ENCODE results near the gene IFT52.

DNA sequence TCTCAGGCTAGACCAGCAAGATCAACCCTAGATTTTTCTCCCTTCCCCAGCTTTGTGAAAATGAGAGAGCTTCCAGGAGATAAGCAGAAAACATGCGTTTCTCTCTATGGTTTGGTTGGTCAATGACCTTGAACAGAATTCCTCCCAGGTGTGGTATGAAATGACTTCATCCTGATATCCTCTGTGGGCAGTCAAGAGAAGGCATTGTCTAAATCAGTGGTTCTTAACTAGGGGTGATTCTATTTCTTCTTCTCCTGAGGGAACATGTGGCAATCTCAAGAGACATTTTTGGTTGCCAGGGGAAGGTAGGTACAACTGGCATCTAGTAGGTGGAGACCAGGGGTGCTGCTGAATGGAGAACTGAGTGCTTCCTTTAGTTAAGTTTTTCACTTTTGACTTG lies 12.4 kb downstream of the IFT52 start:
- TF ChIP-seq, protein P1, sequence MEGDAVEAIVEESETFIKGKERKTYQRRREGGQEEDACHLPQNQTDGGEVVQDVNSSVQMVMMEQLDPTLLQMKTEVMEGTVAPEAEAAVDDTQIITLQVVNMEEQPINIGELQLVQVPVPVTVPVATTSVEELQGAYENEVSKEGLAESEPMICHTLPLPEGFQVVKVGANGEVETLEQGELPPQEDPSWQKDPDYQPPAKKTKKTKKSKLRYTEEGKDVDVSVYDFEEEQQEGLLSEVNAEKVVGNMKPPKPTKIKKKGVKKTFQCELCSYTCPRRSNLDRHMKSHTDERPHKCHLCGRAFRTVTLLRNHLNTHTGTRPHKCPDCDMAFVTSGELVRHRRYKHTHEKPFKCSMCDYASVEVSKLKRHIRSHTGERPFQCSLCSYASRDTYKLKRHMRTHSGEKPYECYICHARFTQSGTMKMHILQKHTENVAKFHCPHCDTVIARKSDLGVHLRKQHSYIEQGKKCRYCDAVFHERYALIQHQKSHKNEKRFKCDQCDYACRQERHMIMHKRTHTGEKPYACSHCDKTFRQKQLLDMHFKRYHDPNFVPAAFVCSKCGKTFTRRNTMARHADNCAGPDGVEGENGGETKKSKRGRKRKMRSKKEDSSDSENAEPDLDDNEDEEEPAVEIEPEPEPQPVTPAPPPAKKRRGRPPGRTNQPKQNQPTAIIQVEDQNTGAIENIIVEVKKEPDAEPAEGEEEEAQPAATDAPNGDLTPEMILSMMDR (IDR thresholded peaks at IDR 0.05), result no peak
- TF ChIP-seq POLR2A (IDR thresholded peaks at IDR 0.05), result no peak
